KMS-11 (cell line): ENCODE data around the gene JMJD1C.

Experiments
- H2AFZ ChIP-seq: fragments of 200-600 bp; sonication (generic); 2 replicates; pipeline ENCODE4 v1.6.1; 2016; ENCODE audit warnings: antibody characterized with exemption, mixed run types, low read depth
- H3K27ac ChIP-seq: fragments of 200-600 bp; sonication (generic); 2 replicates; pipeline ENCODE4 v1.6.1; 2016; ENCODE audit warnings: mild to moderate bottlenecking, mixed run types
- H3K27me3 ChIP-seq: fragments of 200-600 bp; sonication (generic); 2 replicates; pipeline ENCODE4 v1.6.1; 2017; ENCODE audit warnings: mild to moderate bottlenecking, low read depth, mixed run types, moderate library complexity; ENCODE audit not compliant: insufficient read depth
- H3K36me3 ChIP-seq: fragments of 200-600 bp; sonication (generic); 2 replicates; pipeline ENCODE4 v1.6.1; 2017; ENCODE audit warnings: mild to moderate bottlenecking, mixed run types; ENCODE audit not compliant: insufficient read depth
- H3K4me1 ChIP-seq: fragments of 200-600 bp; sonication (generic); 2 replicates; pipeline ENCODE4 v1.6.1; 2016; ENCODE audit warnings: mild to moderate bottlenecking, low read depth, mixed run types; ENCODE audit not compliant: poor library complexity, severe bottlenecking
- H3K4me2 ChIP-seq: fragments of 200-600 bp; sonication (generic); 2 replicates; pipeline ENCODE4 v1.7.0; 2016; ENCODE audit warnings: mild to moderate bottlenecking, mixed run types
- H3K4me3 ChIP-seq: fragments of 200-600 bp; sonication (generic); IDR thresholded peaks from 2 replicates; pipeline ENCODE4 v1.6.1; 2017; ENCODE audit warnings: low read depth, low read length, mixed read lengths; ENCODE audit not compliant: insufficient read depth
- H3K79me2 ChIP-seq: fragments of 200-600 bp; sonication (generic); 2 replicates; pipeline ENCODE4 v1.6.1; 2016; ENCODE audit warnings: low read depth, mixed run types; ENCODE audit not compliant: insufficient read depth
- H3K9ac ChIP-seq: fragments of 200-600 bp; sonication (generic); 2 replicates; pipeline ENCODE4 v1.6.1; 2016; ENCODE audit warnings: mild to moderate bottlenecking, mixed run types
- H4K20me1 ChIP-seq: fragments of 200-600 bp; sonication (generic); 2 replicates; pipeline ENCODE4 v1.6.1; 2016; ENCODE audit warnings: mild to moderate bottlenecking, mixed run types; ENCODE audit not compliant: insufficient read depth
- TF ChIP-seq, protein P1 (sequence below): fragments of 200-600 bp; sonication (generic); conservative IDR thresholded peaks from 2 replicates; pipeline ENCODE4 v1.6.1; 2017; ENCODE audit warnings: low read depth, mild to moderate bottlenecking, antibody characterized with exemption, low read length, moderate library complexity, mixed read lengths

The JMJD1C gene

DNA sequence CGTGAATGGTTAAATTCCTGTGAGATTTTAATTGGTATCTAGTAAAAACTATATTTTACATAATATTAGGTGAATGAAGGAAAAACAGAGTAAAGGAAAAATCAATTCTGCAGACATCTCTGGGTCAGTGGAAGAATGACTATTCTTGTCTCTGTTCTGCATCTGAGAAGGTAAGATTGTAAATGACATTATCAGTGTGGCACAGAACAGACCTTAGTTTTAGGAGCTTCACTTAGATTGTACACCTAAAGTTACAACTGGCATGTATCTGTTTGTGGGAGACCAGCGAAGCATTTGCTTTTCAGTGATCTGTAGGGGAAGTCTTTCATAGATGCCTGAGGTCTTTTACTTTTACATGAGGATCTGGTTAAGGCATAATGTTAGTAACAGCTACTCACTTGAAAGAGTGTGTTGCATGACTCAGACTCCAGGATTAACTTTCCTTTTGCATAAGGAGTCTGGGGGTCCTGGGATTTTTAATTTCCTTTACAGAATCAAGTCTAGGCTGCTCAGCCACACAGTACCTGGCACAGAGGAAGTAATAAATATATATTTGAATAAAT is 56.2 kb downstream of the JMJD1C start:
- Histone ChIP-seq H2AFZ (no peak overlapping the region), H3K27me3 (no peaks in the 10 kb centered on the region), H4K20me1 (no peaks in the 10 kb centered on the region), H3K4me2 (no peak overlapping the region), H3K79me2 (no peaks in the 10 kb centered on the region; the same call in 1 of the 2 replicates), H3K9ac (no peak overlapping the region), H3K27ac (no peak overlapping the region), H3K36me3 (no peaks in the 10 kb centered on the region), H3K4me3 (no peak overlapping the region), H3K4me1 (peaks cover 5% of the 10 kb centered on the region)
- TF ChIP-seq, protein P1, sequence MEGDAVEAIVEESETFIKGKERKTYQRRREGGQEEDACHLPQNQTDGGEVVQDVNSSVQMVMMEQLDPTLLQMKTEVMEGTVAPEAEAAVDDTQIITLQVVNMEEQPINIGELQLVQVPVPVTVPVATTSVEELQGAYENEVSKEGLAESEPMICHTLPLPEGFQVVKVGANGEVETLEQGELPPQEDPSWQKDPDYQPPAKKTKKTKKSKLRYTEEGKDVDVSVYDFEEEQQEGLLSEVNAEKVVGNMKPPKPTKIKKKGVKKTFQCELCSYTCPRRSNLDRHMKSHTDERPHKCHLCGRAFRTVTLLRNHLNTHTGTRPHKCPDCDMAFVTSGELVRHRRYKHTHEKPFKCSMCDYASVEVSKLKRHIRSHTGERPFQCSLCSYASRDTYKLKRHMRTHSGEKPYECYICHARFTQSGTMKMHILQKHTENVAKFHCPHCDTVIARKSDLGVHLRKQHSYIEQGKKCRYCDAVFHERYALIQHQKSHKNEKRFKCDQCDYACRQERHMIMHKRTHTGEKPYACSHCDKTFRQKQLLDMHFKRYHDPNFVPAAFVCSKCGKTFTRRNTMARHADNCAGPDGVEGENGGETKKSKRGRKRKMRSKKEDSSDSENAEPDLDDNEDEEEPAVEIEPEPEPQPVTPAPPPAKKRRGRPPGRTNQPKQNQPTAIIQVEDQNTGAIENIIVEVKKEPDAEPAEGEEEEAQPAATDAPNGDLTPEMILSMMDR = no peak

DNA sequence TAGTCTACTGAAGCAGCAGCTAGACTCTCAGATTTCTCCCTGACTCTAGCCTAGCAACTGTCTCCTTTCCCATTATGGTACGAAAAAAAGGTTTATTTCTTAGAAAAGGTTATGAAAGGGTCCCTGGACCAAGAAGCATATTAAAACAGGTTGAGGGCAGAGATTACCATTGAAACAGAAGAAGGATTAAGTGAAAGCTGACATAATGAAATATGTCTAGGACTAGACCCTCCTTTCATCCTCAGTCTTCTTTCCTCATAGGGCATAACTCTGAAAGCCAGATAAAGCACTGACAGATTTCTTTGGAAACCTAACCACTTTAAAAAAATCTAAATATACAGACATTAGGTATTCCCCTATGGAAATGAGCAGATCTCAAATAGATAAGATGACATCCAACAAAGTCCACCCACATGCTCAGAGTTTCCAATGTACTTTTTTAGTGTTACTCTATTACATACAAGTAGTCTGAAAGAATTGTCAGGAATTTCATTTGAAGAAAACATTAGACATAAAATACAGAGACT is 58.6 kb downstream of the JMJD1C start:
- no peak overlapping the region for H3K4me2 ChIP-seq
- TF ChIP-seq, protein P1 = no peak
- no peaks in the 10 kb centered on the region for H3K79me2 ChIP-seq
- H3K4me1 ChIP-seq = no peaks in the 10 kb centered on the region
- no peak overlapping the region for H3K9ac ChIP-seq
- H3K27me3 ChIP-seq = no peaks in the 10 kb centered on the region
- no peak overlapping the region for H3K27ac ChIP-seq
- no peaks in the 10 kb centered on the region for H4K20me1 ChIP-seq
- H3K36me3 ChIP-seq = no peaks in the 10 kb centered on the region
- no peak overlapping the region for H3K4me3 ChIP-seq
- no peak overlapping the region for H2AFZ ChIP-seq

DNA sequence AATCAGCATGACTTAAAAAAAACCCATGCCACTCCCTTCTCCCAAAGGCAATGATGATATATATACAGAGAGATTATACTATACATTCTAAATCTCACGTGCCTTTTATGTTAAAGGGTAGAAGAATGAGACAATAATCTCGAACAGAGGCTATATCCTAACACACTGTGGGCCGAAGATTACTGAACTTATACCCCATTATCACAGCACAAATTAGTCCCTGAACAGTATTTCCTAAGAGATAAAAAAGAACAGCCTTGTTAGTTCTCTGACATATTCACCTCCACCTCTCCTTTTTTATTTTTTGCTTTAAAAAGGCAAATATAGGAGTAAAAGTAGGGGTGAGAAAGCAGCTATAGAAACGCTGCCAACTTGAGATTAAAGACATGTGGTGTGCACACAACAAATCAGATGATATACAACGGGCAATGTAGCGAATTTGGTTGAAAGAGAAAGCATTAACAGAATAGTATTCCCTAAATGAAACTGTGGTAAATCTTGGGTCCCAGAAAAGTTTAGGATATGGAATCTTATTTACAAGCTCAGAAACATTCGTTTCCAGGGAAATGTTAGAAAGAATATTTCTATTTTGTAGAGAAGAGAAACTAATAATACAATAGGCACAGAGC is 69.5 kb downstream of the JMJD1C start:
- H3K4me2 ChIP-seq = no peak overlapping the region
- 0 out of 2 replicates have a peak, but pooled peaks cover 6% of the 10 kb centered on the region for H3K79me2 ChIP-seq
- H3K4me3 ChIP-seq = no peak overlapping the region
- no peak overlapping the region for H3K27ac ChIP-seq
- no peak overlapping the region for H2AFZ ChIP-seq
- H4K20me1 ChIP-seq = no peaks in the 10 kb centered on the region
- H3K27me3 ChIP-seq = no peaks in the 10 kb centered on the region
- H3K4me1 ChIP-seq = no peaks in the 10 kb centered on the region
- H3K9ac ChIP-seq = no peak overlapping the region
- no peaks in the 10 kb centered on the region for H3K36me3 ChIP-seq
- TF ChIP-seq, protein P1 = no peak

DNA sequence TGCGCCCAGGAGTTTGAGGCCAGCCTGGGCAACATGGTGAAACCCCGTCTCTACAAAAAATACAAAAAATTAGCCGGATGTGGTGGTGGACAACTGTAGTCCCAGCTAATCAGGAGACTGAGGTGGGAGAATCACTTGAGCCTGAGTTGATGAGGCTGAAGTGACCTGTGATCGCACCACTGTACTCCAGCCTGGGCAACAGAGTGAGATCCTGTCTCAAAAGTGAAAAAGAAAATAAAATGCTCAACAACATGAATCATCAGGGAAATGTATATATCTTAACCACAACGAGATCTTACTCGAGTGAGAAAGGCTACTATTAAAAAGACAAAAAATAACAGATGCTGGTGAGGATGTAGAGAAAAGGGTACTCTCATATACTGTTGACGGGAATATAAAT is 72.7 kb downstream of the JMJD1C start:
- Histone ChIP-seq H3K4me3 (no peak overlapping the region), H3K36me3 (no peaks in the 10 kb centered on the region), H3K79me2 (peaks cover 23% of the 10 kb centered on the region), H4K20me1 (no peaks in the 10 kb centered on the region; the same call in 1 of the 2 replicates), H3K9ac (no peak overlapping the region), H3K27me3 (no peaks in the 10 kb centered on the region), H3K4me1 (peaks cover 18% of the 10 kb centered on the region), H2AFZ (no peak overlapping the region), H3K4me2 (no peak overlapping the region), H3K27ac (no peak overlapping the region)
- TF ChIP-seq, protein P1 = no peak
